BE2C (cell line): ENCODE data around the gene ACAP1.

Experiments used
- DNase-seq: peaks from one replicate; pipeline ENCODE4 v3.0.0-alpha.2; 2020
- H3K27me3 ChIP-seq: fragments of 250-450 bp; sonication (Bioruptor Pico); 2 replicates; pipeline ENCODE4 v1.5.1; 2020; ENCODE audit warnings: mild to moderate bottlenecking
- H3K36me3 ChIP-seq: fragments of 250-450 bp; sonication (Bioruptor Pico); 2 replicates; pipeline ENCODE4 v1.5.1; 2020; ENCODE audit warnings: mild to moderate bottlenecking
- H3K4me1 ChIP-seq: fragments of 250-450 bp; sonication (Bioruptor Pico); 2 replicates; pipeline ENCODE4 v1.5.1; 2020
- H3K4me3 ChIP-seq: 2 replicates; pipeline ENCODE4 v1.5.1; 2011; ENCODE audit warnings: low read depth, low read length
- H3K9me3 ChIP-seq: fragments of 250-450 bp; sonication (Bioruptor Pico); 2 replicates; pipeline ENCODE4 v1.5.1; 2020
- CTCF ChIP-seq: IDR thresholded peaks from 2 replicates; pipeline ENCODE4 v1.5.1; 2012; ENCODE audit warnings: mild to moderate bottlenecking, low read depth, low read length

The ACAP1 gene

GRCh38 chr17:7396147-7396546 lies 59.8 kb downstream of the ACAP1 start:
- DNase-seq: no peak
- Histone ChIP-seq H3K4me3 (no peak overlapping the region), H3K27me3 (no peaks in the 10 kb centered on the region), H3K4me1 (no peaks in the 10 kb centered on the region), H3K9me3 (no peaks in the 10 kb centered on the region), H3K36me3 (no peaks in the 10 kb centered on the region)
- no peak for TF ChIP-seq CTCF

- Histone ChIP-seq H3K27me3 (no peaks in the 10 kb centered on the region), H3K4me3 (no peak overlapping the region), H3K4me1 (no peaks in the 10 kb centered on the region), H3K9me3 (no peaks in the 10 kb centered on the region), H3K36me3 (no peaks in the 10 kb centered on the region)
- no peak for DNase-seq
- no peak for TF ChIP-seq CTCF
These were observed 62.3 kb downstream of the ACAP1 start for GRCh38 chr17:7398612-7399011.
